HG03571 (cell line): ENCODE results near the gene LRP1.

Experiments used
- ATAC-seq: cut with Tn5 transposase; IDR thresholded peaks from one replicate; pipeline ENCODE4 v1.9.1; 2021; ENCODE audit not compliant: unreplicated experiment

LRP1 gene

DNA sequence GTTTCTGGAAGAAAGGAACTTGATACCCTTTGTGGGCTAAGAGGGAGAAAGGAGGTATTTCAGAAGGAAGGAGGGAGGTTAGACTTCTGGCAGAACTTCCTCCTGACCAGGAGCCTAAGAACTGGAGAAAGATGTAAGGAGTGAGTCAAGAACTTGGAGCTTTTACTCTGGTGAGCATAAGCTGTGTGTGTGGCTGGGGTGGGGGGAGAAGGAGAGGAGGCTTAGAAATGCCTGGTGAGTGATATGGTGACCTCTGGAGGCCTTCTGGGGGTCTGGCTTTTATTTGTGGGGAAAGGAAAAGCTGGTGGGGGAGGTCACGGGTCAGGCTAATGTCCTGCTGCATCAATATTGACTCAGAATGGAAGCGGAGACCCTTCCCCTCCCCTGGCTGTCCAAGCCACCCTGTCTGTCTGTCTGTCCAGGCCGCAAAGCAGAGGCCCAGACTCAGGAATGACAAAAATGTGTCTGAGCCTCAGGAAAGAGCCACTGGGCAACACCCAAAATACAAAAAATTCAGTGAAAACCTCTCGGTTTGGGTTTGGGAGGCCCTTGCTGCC, 4.8 kb downstream of the LRP1 start:
- no peak for ATAC-seq

DNA sequence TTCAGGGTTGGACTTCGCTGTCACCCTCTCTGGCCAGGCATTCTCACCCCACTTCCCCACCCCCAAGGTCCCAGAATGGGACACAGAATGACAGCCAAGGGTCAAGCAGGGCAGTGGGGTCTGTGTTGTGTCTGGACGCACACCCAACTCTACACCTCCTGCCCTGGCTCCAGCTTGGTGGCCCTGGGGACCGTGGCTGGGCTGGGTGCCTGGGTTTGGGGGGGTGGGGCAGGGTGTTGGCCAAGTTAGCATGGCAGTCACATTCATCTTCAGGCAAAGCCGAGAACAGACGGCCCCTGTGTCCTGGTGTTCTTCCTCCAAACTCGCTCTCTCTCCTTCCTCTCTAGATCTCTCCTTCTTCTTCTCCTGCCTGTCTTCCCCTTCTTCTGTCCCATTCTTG, 5.6 kb downstream of the LRP1 start:
- ATAC-seq, result no peak

DNA sequence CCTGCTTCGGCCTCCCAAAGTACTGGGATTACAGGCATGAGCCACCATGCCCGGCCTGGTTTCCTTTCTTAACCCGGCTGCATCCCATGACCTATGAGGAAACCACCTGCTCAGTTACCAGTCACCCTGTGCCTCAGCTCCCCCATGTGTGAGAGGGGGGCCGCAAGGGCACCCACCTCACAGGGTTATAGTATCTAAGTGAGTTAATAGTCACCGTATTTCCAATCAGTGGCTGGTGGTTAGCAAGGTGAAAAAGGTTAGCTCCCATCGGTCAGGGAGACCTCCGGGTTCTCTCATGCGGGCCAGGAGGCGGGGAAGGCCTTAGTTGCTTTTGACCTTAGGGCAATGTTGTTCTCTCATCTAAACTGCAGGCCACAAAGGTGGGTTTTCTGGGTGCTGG, 6.7 kb downstream of the LRP1 start:
- ATAC-seq, result no peak

DNA sequence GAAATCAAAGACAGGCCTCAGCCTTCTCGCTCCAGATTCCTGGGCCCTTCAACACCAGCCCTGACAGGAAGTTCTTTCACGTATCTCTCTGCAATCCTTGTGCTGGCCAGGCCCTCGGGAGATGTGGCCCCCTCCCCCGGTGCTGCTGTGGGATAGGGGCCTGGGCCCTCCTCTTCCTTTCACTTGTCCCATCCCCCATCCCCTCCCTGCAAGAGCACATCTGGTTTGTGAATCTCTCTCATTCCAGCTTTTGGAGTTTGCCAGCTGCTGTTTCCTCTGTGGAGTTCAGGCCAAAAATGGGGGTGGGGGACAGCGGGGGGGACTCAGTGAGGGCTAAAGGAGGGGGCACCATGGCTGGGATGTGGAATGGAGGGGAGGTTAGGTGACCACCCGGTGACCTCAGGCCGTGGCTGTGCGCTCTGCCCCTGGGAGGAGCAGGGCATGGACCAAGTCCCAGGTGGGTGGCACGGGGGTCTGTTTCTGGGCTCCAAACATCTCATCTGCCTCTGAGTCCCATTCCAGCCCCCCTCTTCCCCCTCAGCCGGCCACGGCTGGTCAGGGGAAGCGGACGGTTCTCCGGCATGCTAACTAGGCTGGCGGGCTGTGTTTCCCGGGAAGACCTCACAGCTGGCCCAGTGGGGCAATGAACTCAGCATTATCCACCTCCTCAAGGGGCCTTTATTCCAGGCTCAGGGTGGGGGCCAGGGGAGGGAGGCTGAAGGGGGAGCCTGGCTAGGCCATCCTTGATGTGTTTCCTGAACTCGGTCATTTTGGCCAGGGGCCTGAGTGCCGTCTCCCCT, 7.4 kb downstream of the LRP1 start:
- ATAC-seq, result no peak

DNA sequence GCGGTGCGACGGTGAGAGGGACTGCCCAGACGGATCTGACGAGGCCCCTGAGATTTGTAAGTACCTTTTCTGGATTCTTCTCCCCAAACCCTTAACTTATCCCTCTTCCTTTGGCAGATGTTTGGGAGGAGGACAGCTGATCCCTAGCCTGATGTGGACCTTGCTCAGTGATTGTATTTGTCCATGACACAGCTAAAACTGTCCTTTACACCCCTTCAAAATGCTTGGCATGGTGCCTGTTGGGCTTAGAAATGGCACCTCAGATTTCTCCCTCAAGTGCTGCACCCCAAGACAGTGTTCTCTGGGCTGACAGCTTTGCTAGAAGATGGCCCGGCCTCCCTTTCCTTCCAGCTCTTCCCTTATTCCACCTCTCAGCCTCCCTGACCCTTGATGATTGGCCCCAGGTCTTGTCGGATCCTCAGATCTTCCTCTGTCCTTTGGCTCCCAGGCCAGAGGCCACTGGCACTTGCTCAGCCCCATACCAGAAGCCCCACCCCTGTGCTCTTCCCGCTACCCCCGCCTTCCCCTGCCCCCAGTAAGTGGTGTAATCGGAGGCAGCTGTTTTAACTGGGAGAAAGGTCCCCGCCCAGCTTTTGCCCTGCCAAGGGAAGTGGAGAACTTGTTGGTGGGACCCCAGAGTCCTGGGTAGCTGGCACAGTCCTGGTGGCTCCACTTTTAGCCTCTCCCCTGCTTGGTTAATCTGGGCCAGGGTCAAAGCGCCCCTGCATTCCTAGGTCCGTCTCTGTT, 10.4 kb downstream of the LRP1 start:
- ATAC-seq, result no peak

DNA sequence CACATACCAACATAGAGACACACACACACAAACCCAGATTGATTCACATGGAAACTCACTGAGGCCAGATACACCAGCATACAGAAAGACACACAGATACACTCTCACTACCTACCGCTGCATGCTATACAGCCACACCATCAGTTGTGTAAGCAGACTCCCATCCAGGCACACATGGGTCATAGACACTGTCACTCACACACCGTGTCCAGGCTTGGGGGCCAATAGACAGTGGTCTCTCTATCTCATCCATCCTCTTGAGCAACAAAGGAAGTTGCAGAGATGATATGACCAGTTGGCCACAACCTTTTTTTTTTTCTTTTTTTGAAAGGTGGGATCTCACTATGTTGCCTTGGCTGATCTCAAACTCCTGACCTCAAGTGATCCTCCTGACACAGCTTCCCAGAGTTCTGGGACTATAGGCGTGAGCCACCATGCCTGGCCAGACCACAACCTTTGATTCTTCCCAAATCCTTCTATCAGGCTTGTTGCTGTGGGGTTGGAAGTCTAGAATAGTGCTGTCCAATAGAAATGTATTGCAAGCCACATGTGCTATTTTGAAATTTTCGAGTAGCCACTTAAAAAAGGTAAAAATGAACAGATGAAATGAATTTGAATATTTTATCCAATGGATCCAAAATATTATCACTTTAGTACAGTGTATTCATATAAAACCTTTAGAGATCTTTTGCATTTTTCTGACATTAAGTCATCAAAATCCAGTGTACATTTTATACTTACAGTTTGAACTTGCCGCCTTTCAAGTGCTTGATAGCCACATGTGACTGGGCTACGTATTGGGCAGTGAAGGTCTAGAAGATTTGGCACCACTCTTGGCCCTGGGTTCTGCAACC, 11.7 kb downstream of the LRP1 start:
- no peak for ATAC-seq

DNA sequence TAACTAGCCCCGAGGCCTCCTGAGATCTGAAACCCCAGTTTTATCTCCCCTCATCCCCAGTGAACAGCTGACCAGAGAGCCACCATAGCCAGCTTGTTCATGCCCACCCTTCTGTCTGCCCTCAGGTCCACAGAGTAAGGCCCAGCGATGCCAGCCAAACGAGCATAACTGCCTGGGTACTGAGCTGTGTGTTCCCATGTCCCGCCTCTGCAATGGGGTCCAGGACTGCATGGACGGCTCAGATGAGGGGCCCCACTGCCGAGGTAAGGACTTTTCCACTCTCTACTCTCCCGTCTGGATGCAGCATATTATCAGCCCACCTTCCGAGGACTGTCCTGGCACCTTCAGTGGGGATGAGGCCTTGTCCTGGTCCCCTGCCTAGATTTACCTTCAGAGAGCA, 13.0 kb downstream of the LRP1 start:
- no peak for ATAC-seq

DNA sequence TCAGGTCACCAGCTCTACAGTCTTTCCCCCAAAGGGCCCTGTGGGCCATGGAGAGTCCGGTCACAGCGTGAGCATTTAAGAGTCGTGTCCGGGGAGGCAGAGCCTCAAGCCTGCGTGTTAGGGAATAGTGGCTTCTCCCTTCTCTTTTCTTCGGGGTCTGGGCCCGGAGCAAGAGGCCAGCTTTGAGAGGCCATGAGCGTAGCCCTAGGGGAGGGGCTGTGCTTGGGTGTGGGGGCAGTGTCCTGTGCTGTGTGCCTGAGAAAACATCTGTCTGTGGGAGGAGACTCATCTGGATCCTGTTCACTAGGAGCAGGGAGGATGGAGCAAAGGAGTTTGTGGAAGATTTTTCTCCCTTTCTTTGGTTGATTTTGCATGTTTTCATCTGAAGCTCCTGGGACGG, 13.8 kb downstream of the LRP1 start:
- ATAC-seq, result no peak

DNA sequence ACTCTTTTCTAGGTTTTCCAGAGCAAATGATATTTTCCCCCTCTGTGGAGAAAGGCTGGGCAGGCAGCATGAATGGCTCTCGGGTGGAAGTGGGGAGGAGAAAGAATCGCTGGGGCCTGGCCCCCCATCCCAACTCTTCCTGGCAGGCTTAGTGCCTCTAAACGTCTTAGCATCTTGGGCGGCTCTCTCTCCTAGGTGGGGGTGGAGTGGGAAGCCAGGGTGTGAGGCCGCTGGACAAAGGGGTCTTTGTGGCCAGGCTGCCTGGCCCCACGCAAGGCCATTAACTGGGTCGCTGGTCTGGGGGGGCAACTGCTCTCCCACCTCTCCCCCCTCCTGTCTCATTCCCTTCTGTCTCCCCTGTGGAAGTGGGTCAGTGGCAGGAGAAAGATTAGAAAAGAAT, 14.4 kb downstream of the LRP1 start:
- no peak for ATAC-seq

DNA sequence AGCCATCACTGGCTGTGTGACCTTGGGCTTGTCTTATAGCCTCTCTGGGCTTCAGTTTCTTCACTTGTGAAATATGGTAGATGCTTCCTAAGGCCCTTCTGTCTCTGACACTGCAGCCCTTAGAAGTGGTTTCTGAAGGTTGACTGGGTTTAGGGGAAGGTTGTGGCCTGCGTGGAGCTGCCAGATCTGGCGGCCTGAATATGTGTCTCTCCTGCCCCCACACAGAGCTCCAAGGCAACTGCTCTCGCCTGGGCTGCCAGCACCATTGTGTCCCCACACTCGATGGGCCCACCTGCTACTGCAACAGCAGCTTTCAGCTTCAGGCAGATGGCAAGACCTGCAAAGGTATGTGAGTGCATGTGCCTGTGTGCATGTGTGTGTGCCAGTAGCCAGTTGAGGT, 15.2 kb downstream of the LRP1 start:
- no peak for ATAC-seq

DNA sequence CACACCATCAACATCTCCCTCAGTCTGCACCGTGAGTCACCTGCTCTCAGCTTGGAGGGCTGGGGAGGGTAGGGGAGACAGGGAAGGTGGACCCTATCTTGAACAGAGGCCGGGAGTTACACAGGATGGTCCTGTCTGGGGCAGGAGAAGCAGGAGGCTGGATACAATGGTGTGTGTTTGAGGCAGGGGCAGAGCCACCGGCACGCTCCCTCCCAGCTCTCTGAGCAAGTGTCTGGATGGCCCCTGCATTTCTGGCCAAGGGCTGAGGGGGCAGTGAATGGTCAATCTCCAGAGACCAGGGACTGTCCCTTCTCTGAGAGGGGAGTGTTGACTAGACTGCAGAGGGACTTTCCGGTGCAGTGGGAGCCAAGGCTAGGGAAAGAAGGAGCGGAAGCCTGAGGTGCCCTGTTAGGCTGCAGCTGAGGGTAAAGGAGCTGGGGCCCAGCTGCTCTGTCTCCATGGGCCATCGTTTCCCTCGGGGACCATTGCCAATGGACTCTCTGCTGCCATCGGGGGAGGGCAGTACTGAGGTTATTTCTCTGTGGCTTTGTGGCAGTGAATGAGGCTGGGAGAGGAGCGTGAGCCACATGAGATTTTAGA, 17.3 kb downstream of the LRP1 start:
- no peak for ATAC-seq

DNA sequence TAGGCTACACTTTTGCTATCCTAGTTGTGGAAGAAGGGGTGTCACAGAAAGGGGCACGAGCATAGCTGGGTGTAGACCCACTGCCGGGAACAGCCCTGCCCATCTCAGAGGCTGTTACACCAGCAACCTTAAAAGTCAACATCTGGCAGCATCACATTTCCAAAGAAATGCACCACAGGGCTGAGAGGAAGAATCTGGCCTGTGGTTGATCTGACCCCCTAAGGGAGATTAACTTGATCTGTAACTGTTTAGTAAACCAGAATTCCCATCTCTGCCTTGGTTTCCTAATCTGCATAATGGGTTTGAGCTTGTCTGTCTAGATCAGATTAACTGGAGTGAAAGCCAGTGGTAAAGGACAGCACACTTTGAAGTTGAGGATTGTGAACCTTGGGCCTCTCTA, 17.8 kb downstream of the LRP1 start:
- ATAC-seq, result no peak

DNA sequence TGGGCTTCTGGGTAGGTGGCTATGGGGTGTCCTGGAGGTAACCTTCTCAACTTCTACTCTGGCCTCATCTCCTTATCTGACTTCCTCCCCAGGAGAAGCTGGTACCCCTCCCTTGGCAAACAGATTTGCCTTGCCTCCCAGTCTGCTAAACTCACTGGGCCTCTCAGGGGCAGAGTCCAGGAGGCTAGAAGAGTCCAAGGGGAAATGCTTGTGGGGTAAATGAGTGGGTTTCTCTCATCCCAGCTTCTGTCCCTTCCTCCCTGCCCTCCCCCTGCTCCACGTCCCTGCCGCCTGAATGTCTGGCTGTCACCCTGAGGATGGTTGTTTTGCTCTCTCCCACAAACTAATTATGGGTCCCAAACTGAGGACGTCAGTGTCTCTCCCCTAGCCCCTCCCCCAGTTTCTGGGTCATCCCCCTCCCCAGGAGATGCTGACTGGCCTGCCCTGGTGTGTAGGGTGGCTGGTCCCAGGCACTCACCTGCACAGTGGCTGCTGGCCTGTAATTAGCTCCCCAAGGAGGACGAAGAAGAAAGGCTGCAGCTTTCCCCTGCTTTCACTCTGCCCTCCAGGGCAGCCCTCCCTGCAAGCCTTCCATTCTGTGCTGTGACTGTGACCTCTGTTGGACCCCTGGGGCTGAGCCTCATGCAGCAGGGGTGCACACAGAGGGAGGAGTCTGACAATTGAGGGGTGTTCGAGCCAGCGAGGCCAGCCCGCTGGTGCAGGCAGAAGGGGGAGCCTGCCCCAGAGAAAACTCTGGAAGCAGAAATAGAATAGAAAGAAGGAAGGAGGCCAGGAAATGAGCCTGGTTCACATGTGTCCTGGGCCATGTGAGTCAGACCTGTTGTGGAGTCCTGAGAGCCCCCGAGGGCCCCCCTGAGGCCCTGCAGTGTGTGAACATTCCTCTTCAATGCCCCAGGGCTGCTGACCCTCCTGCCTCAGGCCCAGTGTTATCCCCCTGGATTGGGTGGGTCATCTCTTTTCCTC, 19.0 kb downstream of the LRP1 start, which contains the start of gene LRP1-AS:
Gene LRP1-AS, minus strand, starts transcription at position 659 of the 984 bp plus-strand sequence.
- ATAC-seq, result no peak

DNA sequence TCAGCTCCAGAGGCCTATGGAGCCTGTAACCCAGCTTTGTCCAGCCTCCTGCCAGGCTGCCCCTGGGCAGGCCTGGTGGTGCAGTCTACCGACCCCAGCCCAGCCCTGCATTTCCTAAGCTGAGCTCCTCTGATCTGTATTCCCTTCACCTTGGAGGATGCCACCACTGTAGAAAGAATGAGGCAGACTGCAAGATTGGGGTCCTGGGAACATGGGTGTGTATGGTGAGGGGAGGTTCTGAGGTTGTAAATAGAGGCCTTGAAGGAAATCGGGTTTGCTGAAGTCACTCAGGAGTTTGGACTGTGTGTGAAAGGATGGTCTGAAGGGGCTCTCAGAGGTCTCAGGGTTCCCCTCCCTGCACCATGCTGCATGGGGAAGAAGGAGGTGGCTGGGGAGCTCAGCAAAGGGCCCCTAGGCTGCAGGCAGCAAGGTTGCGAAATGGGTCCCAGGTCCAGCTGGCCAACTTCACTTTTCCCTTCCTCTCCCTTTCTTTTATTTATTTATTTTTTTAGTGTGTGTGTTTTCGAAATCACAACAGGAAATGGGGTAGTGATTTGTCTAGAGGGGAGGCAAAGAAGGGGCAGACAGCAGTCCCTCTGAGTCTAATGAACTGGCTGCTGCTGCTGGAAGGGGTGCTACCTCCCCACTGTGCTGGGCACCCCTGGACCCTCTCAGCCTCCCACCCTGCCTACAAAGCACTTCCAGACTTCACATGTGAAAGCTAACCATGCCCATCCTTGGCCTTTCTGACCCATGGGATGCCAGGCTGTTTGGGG, 20.4 kb downstream of the LRP1 start:
- no peak for ATAC-seq

DNA sequence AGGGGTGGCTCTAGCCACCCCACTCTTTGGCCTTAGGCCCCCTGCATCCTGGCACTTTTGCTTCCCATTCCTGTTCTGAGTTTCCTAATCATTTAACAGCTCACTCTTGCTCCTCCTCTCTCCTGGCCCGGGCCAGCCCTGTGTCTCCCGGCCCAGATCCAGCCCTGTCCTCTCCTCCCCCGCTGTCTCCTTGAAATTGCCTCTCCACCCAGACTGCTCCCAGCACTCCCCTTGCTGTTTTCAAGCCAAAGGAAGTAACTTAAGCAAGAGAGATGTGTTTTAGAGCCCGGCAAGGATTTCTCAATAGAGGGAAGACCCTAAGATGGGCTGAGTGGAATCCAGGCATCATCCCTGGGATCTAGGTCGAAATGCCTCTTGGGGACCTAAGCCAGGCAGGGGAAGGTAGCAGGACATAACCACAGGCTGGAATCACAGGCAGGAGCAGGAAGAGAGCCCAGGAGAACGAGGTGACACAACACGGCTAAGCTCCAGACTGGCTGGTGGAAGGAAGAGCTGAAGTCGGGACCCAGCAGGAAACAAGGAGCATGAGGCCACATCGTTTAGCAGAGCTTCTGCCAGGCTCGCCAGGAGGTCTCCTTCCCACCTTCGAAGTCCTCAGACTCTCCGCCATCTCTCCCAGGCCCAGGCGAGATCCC, 21.1 kb downstream of the LRP1 start:
- no peak for ATAC-seq

DNA sequence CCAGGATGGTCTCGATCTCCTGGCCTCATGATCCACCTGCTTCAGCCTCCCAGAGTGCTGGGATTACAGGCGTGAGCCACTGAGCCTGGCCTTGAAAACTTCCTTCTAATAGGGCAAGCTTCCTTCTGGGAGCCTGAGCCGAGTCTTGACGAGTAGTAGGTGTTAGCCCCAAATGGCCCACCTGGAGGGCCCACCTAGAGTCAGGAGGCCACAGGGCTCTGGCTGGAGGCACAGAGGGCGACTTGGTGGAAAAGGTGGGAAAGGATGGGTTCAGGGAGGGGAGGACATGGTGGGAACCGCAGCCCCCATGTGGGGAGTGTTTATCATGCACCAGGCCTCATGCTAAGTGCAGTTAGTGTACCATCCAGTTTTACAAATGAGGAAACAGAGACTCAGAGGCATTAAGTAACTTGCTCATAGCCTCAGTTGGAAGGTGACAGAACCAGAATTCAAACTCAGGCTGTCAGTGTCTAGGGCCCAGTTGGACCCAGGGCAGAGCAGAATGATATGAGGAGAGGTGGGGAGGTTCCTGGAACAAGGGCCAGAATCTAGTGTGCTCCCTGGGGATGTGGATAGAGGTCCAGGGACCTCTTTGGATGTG, 22.2 kb downstream of the LRP1 start:
- no peak for ATAC-seq

DNA sequence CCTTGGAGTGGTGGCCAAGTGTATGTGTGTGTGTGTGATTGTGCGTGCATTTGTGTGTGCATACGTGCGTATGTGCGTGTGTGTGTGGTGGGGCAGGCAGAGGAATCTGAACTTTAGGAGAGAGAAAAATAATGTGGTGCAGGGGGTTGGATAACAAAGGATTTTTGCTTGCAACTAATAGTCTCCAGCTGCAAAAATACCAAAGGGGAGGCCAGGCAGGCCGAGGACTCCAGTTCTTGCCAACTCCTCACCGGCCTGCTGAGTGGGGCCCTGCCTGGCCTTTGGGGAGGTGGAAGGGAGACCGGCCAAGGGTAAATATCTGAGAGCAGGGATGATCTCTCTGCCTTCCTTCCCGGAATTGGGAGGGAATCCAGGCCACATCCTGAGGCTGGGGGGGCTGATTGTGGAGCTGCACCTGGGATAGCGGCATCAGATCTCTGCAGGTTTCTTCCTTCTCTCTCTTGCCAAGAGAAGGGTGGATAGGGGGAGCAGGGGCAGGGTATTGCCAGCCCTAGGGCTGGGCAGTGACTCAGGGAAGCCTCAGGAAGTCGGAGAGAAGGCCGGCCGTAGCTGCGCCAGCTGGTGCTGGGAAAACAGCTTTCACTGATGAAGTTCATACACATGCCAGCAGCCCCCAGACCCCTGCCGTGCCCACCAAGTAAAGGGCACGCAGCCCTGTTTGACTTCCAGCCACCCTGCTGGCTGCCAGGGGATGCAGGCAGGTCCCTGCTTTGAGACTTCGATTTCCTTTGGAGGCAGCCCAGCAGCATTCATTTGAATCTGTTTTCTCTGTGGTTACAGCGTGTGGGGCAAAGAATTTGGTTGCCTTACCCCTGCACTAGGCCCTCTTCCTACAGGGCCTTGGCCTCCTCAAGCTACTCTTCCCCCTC, 23.7 kb downstream of the LRP1 start:
- ATAC-seq, result no peak
